GM19468 (cell line): Measurements from ENCODE around the gene CCBE1.
"Not testable (repeated sequence)": the region's sequence is repeated elsewhere in the genome, so short reads cannot be mapped to it uniquely, and the experiment has no call there.

Experiments used
- ATAC-seq: cut with Tn5 transposase; IDR thresholded peaks from one replicate; pipeline ENCODE4 v1.9.1; 2021; ENCODE audit warnings: mild to moderate bottlenecking, moderate library complexity, moderate number of reproducible peaks; ENCODE audit not compliant: unreplicated experiment; ENCODE audit errors: extremely low read depth

The CCBE1 gene

DNA sequence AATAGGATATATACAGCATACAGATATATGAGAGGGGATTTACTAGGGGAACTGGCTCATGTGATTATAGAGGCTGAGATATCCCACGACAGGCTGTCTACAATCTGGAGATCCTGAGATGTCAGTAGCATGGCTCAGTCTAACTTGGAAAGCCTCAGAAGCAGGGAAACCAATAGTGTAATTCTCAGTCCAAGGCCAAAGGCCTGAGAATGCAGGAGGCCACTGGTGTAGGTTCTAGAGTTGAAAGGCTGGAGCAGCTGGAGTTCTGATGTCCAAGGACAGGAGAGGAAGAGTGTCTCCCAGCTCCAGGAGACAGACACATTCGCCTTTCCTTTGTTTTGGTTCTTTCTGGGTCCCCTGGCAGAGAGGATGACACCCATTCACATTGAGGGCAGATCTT is 20.1 kb upstream of the CCBE1 start:
- no peak for ATAC-seq

DNA sequence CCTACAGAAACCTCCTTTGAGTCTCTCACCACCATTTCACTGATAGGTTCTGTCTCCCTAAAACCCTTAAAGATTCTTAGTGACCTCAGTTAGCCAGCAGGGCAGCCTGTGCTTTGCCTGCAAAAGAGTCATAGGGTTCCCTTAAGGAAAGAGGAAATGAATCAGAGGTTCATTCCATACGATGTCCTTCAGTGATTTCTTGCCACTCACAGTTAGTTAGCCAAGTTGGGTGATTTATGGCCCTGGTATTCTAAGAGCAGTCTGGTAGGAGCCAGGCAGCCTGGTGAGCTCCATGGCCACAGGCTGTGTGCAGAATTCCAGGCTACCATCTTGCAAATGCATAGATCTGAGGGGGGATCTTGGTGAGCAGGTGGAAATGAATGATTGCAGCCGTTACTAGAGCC is 18.7 kb upstream of the CCBE1 start:
- no peak for ATAC-seq

- ATAC-seq = no peak
Measured at GRCh38 chr18:59715445-59715844, 18.2 kb upstream of the CCBE1 start.

GRCh38 chr18:59714096-59714495 is 16.9 kb upstream of the CCBE1 start:
- ATAC-seq = not testable (repeated sequence)

- ATAC-seq = no peak
Measured at GRCh38 chr18:59712311-59712710, 15.1 kb upstream of the CCBE1 start.

DNA sequence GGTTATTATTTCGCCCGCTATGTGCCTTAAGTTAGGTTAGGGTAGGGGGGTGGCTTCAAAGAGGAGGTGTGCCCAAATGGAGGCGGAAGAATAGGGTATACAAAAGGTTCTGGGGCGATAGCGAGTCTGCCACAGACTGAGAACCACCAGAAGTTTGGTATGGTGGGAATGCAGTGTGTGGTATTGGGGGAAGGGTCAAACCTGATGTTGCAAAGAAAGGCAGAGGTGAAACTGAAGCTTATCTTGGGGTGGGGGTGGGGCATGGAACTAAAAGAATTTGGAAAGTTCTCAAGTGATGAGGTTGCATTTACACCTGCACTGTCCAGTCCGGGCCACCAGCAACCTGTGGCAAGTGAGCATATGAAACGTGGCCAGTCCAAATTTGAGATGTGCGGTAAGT is 11.8 kb upstream of the CCBE1 start:
- ATAC-seq = no peak

- ATAC-seq = no peak
Measured at GRCh38 chr18:59707306-59707705, 10.1 kb upstream of the CCBE1 start.

GRCh38 chr18:59706499-59706898 is 9.3 kb upstream of the CCBE1 start:
- no peak for ATAC-seq

DNA sequence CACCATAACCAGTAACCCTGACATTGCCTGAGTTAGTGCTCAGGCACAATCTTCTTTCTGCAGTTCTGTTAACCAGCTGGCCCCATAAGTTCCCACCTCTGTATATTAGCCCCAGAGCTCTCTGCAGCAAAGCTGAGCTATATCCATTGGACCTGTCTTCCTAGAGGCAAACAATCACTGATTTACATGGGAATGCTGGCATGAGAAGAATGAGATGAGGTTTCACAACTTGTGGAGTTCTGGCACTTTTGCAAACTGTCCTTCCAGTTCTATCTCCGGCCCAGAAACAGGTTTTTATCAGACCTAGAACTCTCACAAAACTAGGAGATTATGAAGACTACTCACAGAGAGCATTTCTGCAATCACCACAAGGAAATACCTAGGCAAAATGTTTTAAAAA is 7.9 kb upstream of the CCBE1 start:
- no peak for ATAC-seq

- no peak for ATAC-seq
Measured at GRCh38 chr18:59704146-59704545, 6.9 kb upstream of the CCBE1 start.

DNA sequence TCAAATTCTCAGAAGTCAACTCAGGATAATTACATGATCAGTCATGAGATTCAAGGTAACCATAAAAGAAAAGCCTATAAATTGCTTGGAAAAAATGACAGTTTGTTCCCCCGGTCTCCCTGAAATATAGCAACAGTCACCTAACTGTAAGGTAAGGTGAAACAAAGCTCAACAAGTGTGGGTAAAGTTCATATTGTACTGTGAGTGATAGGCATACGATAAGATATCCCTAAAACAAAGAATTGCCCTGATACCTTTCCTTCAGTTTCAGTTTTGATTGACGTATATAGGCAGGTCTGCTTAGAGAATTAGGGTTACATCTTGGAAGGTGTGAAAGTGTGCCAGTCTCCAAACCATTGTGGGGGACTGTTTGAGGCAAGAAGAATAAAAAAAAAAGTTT is 4.0 kb upstream of the CCBE1 start:
- ATAC-seq = no peak

- ATAC-seq = no peak
Measured at GRCh38 chr18:59700535-59700967, 3.3 kb upstream of the CCBE1 start.

DNA sequence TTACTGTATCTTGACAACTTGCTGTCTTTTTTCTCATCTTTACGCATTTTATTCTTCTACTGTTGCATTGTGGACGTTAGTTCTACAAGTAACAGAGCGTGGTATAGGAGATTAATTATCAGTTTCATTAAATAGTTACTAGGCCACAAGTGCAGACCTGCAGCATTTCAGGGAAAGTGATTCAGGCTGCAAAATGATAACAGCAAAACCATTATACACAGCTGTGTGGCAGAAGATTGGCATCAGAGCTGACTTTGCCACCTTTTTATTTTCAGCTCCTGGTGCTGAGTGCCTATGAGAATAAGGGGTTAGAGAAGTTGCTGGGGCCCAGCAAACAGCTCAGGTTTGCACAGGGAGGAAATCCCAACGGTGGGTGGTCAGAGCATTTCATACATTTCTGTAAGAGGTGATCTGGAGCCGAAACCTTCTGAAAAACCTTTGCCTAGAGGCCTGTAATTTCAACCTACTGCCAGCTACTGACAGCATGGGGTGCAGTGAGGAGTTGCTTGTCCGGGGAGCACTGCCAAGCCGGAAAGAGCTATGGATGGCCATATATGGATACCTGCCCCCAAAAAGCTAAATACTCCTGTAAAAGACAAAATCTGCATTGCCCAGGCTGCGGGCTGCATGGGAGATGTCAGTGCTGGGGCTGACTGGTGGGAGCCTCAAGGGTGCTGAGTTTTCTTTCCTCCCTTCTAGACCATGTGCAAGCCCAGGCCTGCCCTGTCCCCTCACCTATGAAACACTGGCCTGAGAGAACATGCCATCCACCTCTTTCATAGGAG is 2.7 kb upstream of the CCBE1 start:
- no peak for ATAC-seq

DNA sequence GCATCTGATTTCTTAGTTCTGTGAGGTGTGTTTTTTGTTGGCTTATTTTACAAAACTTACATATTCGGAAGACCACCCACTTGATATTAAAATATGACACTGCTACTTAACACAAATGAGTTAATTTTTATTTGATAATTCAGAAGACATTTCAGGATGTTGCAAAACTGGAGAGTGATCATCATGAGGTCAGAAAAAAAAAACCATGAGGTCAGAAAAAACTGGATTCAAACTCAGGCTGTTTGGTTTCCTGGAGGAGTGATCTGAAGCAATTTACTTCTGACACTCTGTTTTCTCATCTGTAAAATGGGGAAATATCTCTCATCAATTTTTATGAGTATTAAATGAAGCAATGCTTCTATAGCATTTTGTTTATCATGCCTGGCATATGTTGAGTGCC is 1.8 kb upstream of the CCBE1 start:
- no peak for ATAC-seq

GRCh38 chr18:59696311-59697235 is 650 bp downstream of the CCBE1 start:
- ATAC-seq = no peak

- no peak for ATAC-seq
Measured at GRCh38 chr18:59695551-59695950, 1.7 kb downstream of the CCBE1 start.

DNA sequence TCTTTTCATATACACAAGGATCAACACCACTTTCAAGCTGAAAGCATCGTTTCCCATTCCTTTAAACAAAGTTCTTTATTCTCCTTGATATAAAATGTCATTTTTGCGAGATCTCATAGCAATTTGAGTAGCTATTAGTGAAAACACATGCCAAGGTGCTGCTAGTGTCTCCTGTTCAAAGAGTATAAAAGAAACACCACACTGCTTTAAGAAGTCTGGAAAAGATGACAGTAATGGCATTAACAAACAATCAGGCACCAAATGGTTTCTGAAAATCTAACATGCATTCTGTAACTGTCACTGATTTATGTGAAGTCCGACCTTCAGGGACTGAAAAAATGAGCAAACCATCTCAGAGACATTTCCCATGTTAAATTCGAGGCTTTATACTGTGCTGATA is 2.4 kb downstream of the CCBE1 start:
- ATAC-seq = no peak

GRCh38 chr18:59691996-59692395 is 5.2 kb downstream of the CCBE1 start:
- ATAC-seq = no peak

GRCh38 chr18:59690996-59691395 is 6.2 kb downstream of the CCBE1 start:
- no peak for ATAC-seq

DNA sequence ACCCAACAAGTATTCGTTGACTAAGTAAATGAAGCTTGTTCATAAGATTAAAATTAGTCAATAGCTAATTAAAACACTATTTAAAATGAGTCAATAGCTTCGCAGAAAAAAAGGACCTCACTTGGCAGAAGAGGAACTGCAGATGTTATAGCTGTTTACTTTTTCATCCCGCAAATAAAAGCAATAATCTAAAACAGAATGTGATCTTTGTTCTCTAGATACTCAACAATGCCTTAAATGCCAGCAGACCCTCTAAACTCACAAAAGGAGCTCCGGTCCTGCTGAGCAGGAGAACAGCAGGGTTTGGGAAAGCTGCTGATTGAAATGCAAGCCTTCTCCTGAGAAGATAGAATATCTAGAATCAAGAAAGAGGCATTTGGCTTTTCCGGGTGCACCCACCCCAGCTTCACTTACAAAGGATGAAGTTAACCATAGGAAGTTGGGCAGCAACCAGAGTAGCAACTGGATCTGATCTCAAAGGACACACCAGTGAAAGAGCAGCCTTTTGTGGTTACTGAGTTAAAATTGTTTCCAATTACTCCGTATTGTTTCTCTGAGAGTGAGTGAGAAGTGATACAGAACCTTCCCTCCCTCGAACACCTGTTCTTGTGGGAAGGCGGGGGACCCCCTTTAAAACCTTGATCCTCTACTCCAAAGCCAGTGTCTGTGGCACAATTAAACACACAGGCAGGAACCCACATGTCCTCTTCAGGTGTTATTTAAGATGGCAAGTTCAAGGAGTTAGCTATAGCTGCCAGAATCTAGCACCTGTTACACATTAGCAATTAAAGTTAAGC is 6.8 kb downstream of the CCBE1 start:
- no peak for ATAC-seq

GRCh38 chr18:59689756-59690155 is 7.5 kb downstream of the CCBE1 start:
- no peak for ATAC-seq
